HEK293 (cell line): ENCODE measurements around the gene GALNT10.

ENCODE experiments used
- ZFP41 ChIP-seq: fragments of 450-650 bp; formaldehyde crosslinking; IDR thresholded peaks from 2 replicates; pipeline ENCODE4 v1.5.1; 2016; ENCODE audit warnings: missing biosample characterization, missing genetic modification characterization, borderline replicate concordance
- ZNF394 ChIP-seq: fragments of 450-650 bp; formaldehyde crosslinking; IDR thresholded peaks from 2 replicates; pipeline ENCODE4 v1.5.1; 2016; ENCODE audit warnings: missing biosample characterization, missing genetic modification characterization, mild to moderate bottlenecking, moderate library complexity, borderline replicate concordance
- ZNF701 ChIP-seq: fragments of 450-650 bp; formaldehyde crosslinking; IDR thresholded peaks from 2 replicates; pipeline ENCODE4 v1.5.1; 2016; ENCODE audit warnings: missing biosample characterization, missing genetic modification characterization

DNA sequence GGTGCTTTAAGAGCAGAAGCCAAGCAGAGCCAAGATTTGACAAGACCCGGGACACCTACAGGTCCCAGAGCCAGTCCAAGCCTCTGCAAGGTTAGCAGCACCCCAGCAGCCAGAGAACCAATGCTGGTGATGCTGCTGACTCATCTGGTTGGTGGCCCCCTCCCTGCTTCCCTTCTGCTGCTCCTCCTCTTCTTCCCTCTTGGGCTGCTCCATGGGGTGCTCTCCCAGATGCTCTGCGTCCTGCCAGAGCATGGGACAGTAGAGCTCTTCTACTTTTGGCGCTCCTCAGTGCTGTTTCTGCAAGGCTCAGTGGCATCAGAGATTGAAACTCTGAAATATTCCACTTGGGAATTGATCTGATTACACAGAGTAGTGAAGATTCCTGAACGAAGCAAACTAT, 179.1 kb downstream of the GALNT10 start:
- TF ChIP-seq ZNF701 (tag by site-specific recombination) = no peak
- no peak for TF ChIP-seq ZFP41 (tag by site-specific recombination)
- TF ChIP-seq ZNF394 (tag by site-specific recombination) = peak; percentile 51; the same call in 1 of the 2 replicates
